Esophagus squamous epithelium (tissue), 4 donors: Measurements from ENCODE around the gene RPN1.

Experiments
- CTCF ChIP-seq, 6 experiments: fragments of 450-650 bp in 4 of 6; fragments of 200-600 bp in 2 of 6; sonication (generic) in 2 of 6; IDR thresholded peaks; one replicate each; pipeline ENCODE4 v1.5.1; 2016 to 2019; ENCODE audit warnings: antibody characterized with exemption in 6 of 6, mild to moderate bottlenecking in 4 of 6, moderate library complexity in 4 of 6
- POLR2A ChIP-seq, 4 donors: fragments of 450-650 bp; IDR thresholded peaks; one replicate each; pipeline ENCODE4 v1.6.1; 2017; ENCODE audit warnings: antibody characterized with exemption in 4 of 4, mild to moderate bottlenecking in 4 of 4, moderate library complexity in 3 of 4

- TF ChIP-seq CTCF (IDR thresholded peaks at IDR 0.05), result no peak
- TF ChIP-seq POLR2A (IDR thresholded peaks at IDR 0.05), result no peak
Measured at GRCh38 chr3:128573707-128574162, 76.9 kb downstream of the RPN1 start.
